Parathyroid adenoma (tissue), 2 donors: ENCODE data around the gene VPS4B.
"Not testable (repeated sequence)": the region's sequence is repeated elsewhere in the genome, so short reads cannot be mapped to it uniquely, and the experiment has no call there.

Experiments
- H2AFZ ChIP-seq: fragments of 300-600 bp; sonication (generic); one replicate; pipeline ENCODE4 v1.7.0; 2017; ENCODE audit warnings: antibody characterized with exemption, mild to moderate bottlenecking
- H3K27ac ChIP-seq: fragments of 300-600 bp; sonication (generic); one replicate; pipeline ENCODE4 v1.7.0; 2017
- H3K27me3 ChIP-seq: fragments of 300-600 bp; sonication (generic); one replicate; pipeline ENCODE4 v1.7.0; 2017; ENCODE audit warnings: low read length; ENCODE audit not compliant: control insufficient read depth, insufficient read depth
- H3K36me3 ChIP-seq: fragments of 300-600 bp; sonication (generic); one replicate; pipeline ENCODE4 v1.7.0; 2017; ENCODE audit warnings: low read length; ENCODE audit not compliant: control insufficient read depth, insufficient read depth
- H3K4me1 ChIP-seq: fragments of 300-600 bp; sonication (generic); one replicate; pipeline ENCODE4 v1.7.0; 2017; ENCODE audit warnings: control low read depth
- H3K4me2 ChIP-seq: fragments of 300-600 bp; sonication (generic); one replicate; pipeline ENCODE4 v1.7.0; 2017; ENCODE audit warnings: low read length
- H3K4me3 ChIP-seq: fragments of 300-600 bp; sonication (generic); one replicate; pipeline ENCODE4 v1.7.0; 2017; ENCODE audit warnings: low read depth, low read length
- H3K79me2 ChIP-seq: fragments of 300-600 bp; sonication (generic); one replicate; pipeline ENCODE4 v1.7.0; 2017; ENCODE audit warnings: control low read depth
- H3K9ac ChIP-seq: fragments of 300-600 bp; sonication (generic); one replicate; pipeline ENCODE4 v1.7.0; 2017; ENCODE audit warnings: mild to moderate bottlenecking
- H3K9me3 ChIP-seq: fragments of 300-600 bp; sonication (generic); one replicate; pipeline ENCODE4 v1.7.0; 2017; ENCODE audit warnings: low read length; ENCODE audit not compliant: control insufficient read depth
- TF ChIP-seq, protein P1 (sequence below): fragments of 300-600 bp; sonication (generic); IDR thresholded peaks from one replicate; pipeline ENCODE4 v1.7.0; 2017; ENCODE audit warnings: antibody characterized with exemption, mild to moderate bottlenecking
- donor health status: primary hyperparathyroidism.

VPS4B gene

DNA sequence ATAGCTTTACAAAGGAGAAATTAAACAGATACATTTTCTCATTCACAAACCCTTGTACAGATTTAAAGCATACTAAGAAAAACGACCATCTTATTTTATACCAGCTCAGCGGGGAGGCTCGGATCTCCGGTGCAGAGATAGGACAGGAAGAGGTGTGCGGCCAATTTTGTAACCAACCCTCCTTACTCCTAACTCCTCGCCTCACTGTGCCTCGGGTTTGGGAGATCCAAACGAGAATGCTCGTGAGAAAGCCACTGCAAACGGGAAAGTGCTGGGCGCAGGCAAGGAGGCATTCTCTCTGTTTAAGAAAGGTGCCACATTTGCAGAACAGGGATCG, 56.4 kb downstream of the VPS4B start:
- no peak overlapping the region for H3K9ac ChIP-seq
- peak overlapping the region; percentile 60 for H3K4me2 ChIP-seq
- H3K79me2 ChIP-seq, result peaks cover 13% of the 10 kb centered on the region
- peak overlapping the region; percentile 94 for H2AFZ ChIP-seq
- TF ChIP-seq, protein P1, sequence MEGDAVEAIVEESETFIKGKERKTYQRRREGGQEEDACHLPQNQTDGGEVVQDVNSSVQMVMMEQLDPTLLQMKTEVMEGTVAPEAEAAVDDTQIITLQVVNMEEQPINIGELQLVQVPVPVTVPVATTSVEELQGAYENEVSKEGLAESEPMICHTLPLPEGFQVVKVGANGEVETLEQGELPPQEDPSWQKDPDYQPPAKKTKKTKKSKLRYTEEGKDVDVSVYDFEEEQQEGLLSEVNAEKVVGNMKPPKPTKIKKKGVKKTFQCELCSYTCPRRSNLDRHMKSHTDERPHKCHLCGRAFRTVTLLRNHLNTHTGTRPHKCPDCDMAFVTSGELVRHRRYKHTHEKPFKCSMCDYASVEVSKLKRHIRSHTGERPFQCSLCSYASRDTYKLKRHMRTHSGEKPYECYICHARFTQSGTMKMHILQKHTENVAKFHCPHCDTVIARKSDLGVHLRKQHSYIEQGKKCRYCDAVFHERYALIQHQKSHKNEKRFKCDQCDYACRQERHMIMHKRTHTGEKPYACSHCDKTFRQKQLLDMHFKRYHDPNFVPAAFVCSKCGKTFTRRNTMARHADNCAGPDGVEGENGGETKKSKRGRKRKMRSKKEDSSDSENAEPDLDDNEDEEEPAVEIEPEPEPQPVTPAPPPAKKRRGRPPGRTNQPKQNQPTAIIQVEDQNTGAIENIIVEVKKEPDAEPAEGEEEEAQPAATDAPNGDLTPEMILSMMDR, result no peak
- peak overlapping the region; percentile 83 for H3K4me3 ChIP-seq
- H3K4me1 ChIP-seq, result peaks cover 8% of the 10 kb centered on the region
- no peaks in the 10 kb centered on the region for H3K36me3 ChIP-seq
- no peaks in the 10 kb centered on the region for H3K27me3 ChIP-seq
- peak overlapping the region; percentile 97 for H3K27ac ChIP-seq
- no peaks in the 10 kb centered on the region for H3K9me3 ChIP-seq

DNA sequence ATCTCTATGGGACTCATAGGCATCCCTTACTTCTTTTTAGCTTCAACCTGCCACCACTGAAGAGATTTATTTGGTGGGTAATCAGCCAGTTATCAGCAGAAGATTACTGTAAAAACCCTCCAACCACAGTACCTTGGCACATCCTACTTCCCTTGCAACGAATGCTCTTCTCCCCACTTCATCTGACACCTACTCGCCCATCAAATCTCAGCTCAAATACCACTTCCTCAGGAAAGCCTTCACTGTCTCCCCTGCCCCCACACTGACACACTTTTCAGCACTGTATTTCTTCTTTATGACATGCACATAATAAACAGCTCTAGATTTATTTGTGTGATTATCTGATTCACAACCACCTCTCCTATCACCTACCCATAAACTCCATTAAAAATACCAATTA, 58.3 kb downstream of the VPS4B start:
- Histone ChIP-seq H3K4me1 (peaks cover 8% of the 10 kb centered on the region), H3K4me3 (no peak overlapping the region), H2AFZ (no peak overlapping the region), H3K27me3 (no peaks in the 10 kb centered on the region), H3K27ac (no peak overlapping the region), H3K9me3 (no peaks in the 10 kb centered on the region), H3K36me3 (no peaks in the 10 kb centered on the region), H3K9ac (no peak overlapping the region), H3K4me2 (no peak overlapping the region), H3K79me2 (peaks cover 13% of the 10 kb centered on the region)
- TF ChIP-seq, protein P1, result no peak

DNA sequence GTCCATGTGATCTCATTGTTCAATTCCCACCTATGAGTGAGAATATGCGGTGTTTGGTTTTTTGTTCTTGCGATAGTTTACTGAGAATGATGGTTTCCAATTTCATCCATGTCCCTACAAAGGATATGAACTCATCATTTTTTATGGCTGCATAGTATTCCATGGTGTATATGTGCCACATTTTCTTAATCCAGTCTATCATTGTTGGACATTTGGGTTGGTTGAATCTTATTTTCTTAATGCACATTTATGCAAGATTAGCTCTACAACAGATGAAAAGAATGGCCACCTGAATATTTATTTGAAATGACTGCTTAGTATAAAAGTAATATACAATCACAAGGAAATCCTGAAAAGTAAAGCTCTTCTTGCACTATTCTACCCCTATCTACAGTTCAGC, 58.9 kb downstream of the VPS4B start:
- not testable (repeated sequence) for H3K27me3 ChIP-seq, H3K4me3 ChIP-seq, H3K27ac ChIP-seq, H3K9ac ChIP-seq, H3K9me3 ChIP-seq, H3K4me1 ChIP-seq, H2AFZ ChIP-seq, H3K4me2 ChIP-seq, H3K36me3 ChIP-seq
- H3K79me2 ChIP-seq, result peaks cover 13% of the 10 kb centered on the region

DNA sequence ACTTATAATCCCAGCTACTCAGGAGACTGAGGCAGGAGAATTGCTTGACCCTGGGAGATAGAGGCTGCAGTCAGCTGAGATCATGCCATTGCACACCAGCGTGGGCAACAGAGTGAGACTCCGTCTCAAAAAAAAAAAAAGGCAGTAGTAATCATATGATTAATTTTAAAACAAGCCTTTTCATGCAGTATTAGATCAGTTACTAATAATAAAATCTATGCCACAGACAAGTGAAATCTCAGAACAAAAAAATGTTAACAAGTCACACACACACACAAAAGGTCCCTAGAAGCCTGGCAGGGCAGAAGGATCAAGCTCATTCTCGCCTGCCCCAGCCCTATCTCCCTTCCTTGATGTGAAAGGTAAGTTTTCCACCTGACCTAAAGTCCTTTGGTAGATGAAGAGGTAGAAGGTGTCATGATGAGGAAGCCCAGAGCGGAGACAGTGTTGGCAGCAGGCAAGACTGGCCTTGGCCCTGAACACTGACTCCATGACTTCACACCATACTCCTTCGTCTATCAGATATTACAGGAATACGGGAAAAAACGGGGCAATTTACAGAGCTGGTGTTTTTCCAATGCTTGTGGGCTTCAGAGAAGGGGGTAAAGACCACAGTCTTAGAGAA, 65.9 kb downstream of the VPS4B start:
- H2AFZ ChIP-seq, result no peak overlapping the region
- H3K36me3 ChIP-seq, result no peaks in the 10 kb centered on the region
- H3K27ac ChIP-seq, result no peak overlapping the region
- H3K4me2 ChIP-seq, result no peak overlapping the region
- no peaks in the 10 kb centered on the region for H3K79me2 ChIP-seq
- no peak overlapping the region for H3K9ac ChIP-seq
- TF ChIP-seq, protein P1, result no peak
- no peaks in the 10 kb centered on the region for H3K27me3 ChIP-seq
- H3K4me3 ChIP-seq, result no peak overlapping the region
- H3K4me1 ChIP-seq, result no peaks in the 10 kb centered on the region
- no peaks in the 10 kb centered on the region for H3K9me3 ChIP-seq

DNA sequence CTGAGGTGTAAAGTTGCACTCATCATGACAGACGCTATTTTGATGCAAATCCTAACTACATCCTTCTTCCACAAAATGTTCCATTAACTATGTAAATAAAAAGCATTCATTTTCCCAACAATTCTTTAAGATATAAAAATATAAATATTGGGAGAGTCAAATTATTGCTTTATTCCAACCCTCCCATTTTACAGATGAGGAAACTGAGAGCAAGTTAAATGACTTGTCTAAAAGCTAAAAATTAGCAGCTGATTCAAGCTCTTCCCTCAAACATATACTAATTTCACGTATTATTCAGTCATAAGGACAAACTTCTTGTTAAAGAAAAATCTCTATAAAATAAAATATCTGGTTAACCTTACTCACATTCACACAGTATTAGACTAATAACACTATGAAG, 72.0 kb downstream of the VPS4B start:
- no peaks in the 10 kb centered on the region for H3K27me3 ChIP-seq
- H3K4me1 ChIP-seq, result no peaks in the 10 kb centered on the region
- H3K4me2 ChIP-seq, result no peak overlapping the region
- no peak overlapping the region for H3K4me3 ChIP-seq
- H3K9ac ChIP-seq, result no peak overlapping the region
- H2AFZ ChIP-seq, result no peak overlapping the region
- TF ChIP-seq, protein P1, result no peak
- no peaks in the 10 kb centered on the region for H3K36me3 ChIP-seq
- H3K9me3 ChIP-seq, result no peaks in the 10 kb centered on the region
- peaks cover 3% of the 10 kb centered on the region for H3K79me2 ChIP-seq
- H3K27ac ChIP-seq, result no peak overlapping the region
